GM23248 (cell line): ENCODE data around the gene CHRNA10. TPM values are rescaled to one million over a fixed set of nuclear protein-coding genes. Genes with fewer than 3 reads are reported as not detected.
"Not testable (repeated sequence)": the region's sequence is repeated elsewhere in the genome, so short reads cannot be mapped to it uniquely, and the experiment has no call there.

ENCODE experiments used
- DNase-seq: peaks from one replicate; pipeline ENCODE4 v3.0.0-alpha.2; 2015
- H2AFZ ChIP-seq: fragments of 200-600 bp; sonication (generic); 2 replicates; pipeline ENCODE4 v1.6.1; 2016; ENCODE audit warnings: antibody characterized with exemption
- H3F3A ChIP-seq: fragments of 200-600 bp; sonication (generic); 2 replicates; pipeline ENCODE4 v1.6.1; 2016; ENCODE audit warnings: mild to moderate bottlenecking, antibody characterized with exemption, mixed run types; ENCODE audit not compliant: insufficient read depth
- H3K27ac ChIP-seq: fragments of 200-600 bp; sonication (generic); 2 replicates; pipeline ENCODE4 v1.5.1; 2016; ENCODE audit warnings: mild to moderate bottlenecking
- H3K27me3 ChIP-seq: fragments of 200-600 bp; sonication (generic); replicated peaks from 2 replicates; pipeline ENCODE4 v1.6.1; 2016; ENCODE audit warnings: mild to moderate bottlenecking; ENCODE audit not compliant: insufficient read depth
- H3K36me3 ChIP-seq: fragments of 200-600 bp; sonication (generic); 2 replicates; pipeline ENCODE4 v1.6.1; 2016; ENCODE audit warnings: low read depth, mild to moderate bottlenecking
- H3K4me1 ChIP-seq: fragments of 200-600 bp; sonication (generic); 2 replicates; pipeline ENCODE4 v1.6.1; 2016; ENCODE audit warnings: mild to moderate bottlenecking; ENCODE audit not compliant: insufficient read depth
- H3K4me2 ChIP-seq: fragments of 200-600 bp; sonication (generic); one replicate; pipeline ENCODE4 v1.6.1; 2016; ENCODE audit warnings: mild to moderate bottlenecking; ENCODE audit not compliant: unreplicated experiment
- H3K4me3 ChIP-seq: fragments of 200-600 bp; sonication (generic); 2 replicates; pipeline ENCODE4 v1.5.1; 2016; ENCODE audit warnings: mild to moderate bottlenecking
- H3K79me2 ChIP-seq: fragments of 200-600 bp; sonication (generic); 2 replicates; pipeline ENCODE4 v1.6.1; 2016; ENCODE audit warnings: mild to moderate bottlenecking; ENCODE audit not compliant: insufficient read depth
- H3K9ac ChIP-seq: fragments of 200-600 bp; sonication (generic); 2 replicates; pipeline ENCODE4 v1.6.1; 2016; ENCODE audit warnings: mild to moderate bottlenecking
- H3K9me2 ChIP-seq: fragments of 200-600 bp; sonication (generic); 2 replicates; pipeline ENCODE4 v1.6.1; 2016; ENCODE audit warnings: mixed run types, mild to moderate bottlenecking, moderate library complexity; ENCODE audit not compliant: insufficient read depth
- H3K9me3 ChIP-seq: fragments of 200-600 bp; sonication (generic); one replicate; pipeline ENCODE4 v1.6.1; 2017; ENCODE audit warnings: low read depth
- H4K20me1 ChIP-seq: fragments of 200-600 bp; sonication (generic); 2 replicates; pipeline ENCODE4 v1.6.0; 2016; ENCODE audit not compliant: insufficient read depth
- EZH2 ChIP-seq: fragments of 200-600 bp; sonication (generic); IDR thresholded peaks from 2 replicates; pipeline ENCODE4 v1.6.1; 2018; ENCODE audit warnings: antibody characterized with exemption, mild to moderate bottlenecking; ENCODE audit not compliant: insufficient read depth, poor library complexity, severe bottlenecking
- EZH2phosphoT487 ChIP-seq: fragments of 200-600 bp; sonication (generic); IDR thresholded peaks from 2 replicates; pipeline ENCODE4 v1.6.1; 2018; ENCODE audit warnings: antibody characterized with exemption, moderate library complexity, mild to moderate bottlenecking, low read depth; ENCODE audit not compliant: insufficient read depth
- WGBS, 2 experiments: methylation state at CpG; one replicate each; pipeline ENCODE4 v1.1.6; 2015 to 2017; ENCODE audit warnings: low lambda C conversion rate in 2 of 2, low coverage in 1 of 2; ENCODE audit errors: missing lambda C conversion rate in 2 of 2; 5-methylcytosine and 5-hydroxymethylcytosine counted together
- in situ Hi-C: fragments of 300-500 bp; cut with MboI; formaldehyde crosslinking; loops from 2 replicates; pipeline ENCODE4 v1.15.0; 2020
- polyA plus RNA-seq: library from polyadenylated mRNA; unstranded; fragments of >200 nt; fragmentation: Nextera tagmentation; extraction: Ambion mirVana; gene quantifications from 2 replicates; pipeline ENCODE4 v1.2.1, GENCODE V29; 2016
- total RNA-seq: library from RNA; depleted of rRNA; stranded (reverse); fragments of >200 nt; shearing (Covaris generic); gene quantifications from 2 replicates; pipeline ENCODE4 v1.2.3, GENCODE V29; 2014

The CHRNA10 gene
- total and polyA plus RNA-seq, 2 experiments from 2014 or later: 0.28 to 0.65 TPM

DNA sequence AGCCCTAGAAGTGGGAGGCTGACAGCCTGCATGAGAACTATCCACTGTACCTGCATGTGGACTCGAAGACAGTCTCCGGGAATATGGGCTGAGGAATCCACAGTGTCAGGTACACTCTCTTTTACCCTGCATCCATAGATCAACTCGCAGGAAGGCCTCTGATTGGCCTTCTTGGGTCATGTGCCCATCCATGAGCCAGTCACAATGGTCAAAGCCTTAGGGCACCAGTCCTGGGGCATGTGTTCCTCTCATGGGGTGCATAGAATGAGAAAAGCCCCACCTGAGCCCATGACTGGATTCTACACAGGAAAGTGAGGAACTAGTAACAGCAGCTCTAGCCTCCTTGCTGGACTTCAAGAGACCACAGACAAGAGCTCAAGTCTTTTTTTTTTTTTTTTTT, 15.6 kb downstream of the CHRNA10 start:
- DNase-seq: no peak
- in situ Hi-C loops: no loop called here
- WGBS, 2 experiments: 70 to 77% methylated on average over 3 of the region's 3 CpGs
- no peak overlapping the region for H3K4me3 ChIP-seq
- H3K9me3 ChIP-seq: no peaks in the 10 kb centered on the region
- H3K79me2 ChIP-seq: no peaks in the 10 kb centered on the region
- H3K9me2 ChIP-seq: no peaks in the 10 kb centered on the region
- H3K27ac ChIP-seq: no peak overlapping the region
- H3K4me1 ChIP-seq: no peaks in the 10 kb centered on the region
- H4K20me1 ChIP-seq: no peaks in the 10 kb centered on the region
- H3K9ac ChIP-seq: no peak overlapping the region
- H3K4me2 ChIP-seq: no peak overlapping the region
- no peaks in the 10 kb centered on the region for H3F3A ChIP-seq
- no peak for TF ChIP-seq EZH2
- no peak for TF ChIP-seq EZH2phosphoT487
- H2AFZ ChIP-seq: no peak overlapping the region
- H3K36me3 ChIP-seq: no peaks in the 10 kb centered on the region
- H3K27me3 ChIP-seq: peaks cover 15% of the 10 kb centered on the region; the same call in 1 of the 2 replicates

DNA sequence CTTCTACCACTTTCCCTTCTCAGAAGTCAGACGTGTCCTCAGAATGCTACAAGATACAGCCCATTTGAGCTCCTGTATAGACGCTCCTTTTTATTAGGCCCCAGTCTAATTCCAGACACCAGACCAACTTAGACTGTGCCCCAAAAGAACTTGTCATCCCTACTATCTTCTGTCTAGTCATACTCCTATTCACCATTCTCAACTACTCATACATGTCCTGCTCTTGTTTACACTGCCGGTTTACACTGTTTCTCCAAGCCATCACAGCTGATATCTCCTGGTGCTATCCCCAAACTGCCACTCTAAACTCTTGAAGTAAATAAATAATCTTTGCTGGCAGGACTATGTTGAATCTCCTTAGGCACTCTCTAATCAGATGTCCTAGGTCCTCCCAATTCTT, 18.7 kb downstream of the CHRNA10 start:
- H3K9ac ChIP-seq, H3K79me2 ChIP-seq, H3K4me3 ChIP-seq, H3K4me1 ChIP-seq, H3K36me3 ChIP-seq, H3K9me3 ChIP-seq, in situ Hi-C loops, DNase-seq, H3K9me2 ChIP-seq, H2AFZ ChIP-seq, H3F3A ChIP-seq, H4K20me1 ChIP-seq, H3K4me2 ChIP-seq, H3K27ac ChIP-seq: not testable (repeated sequence)
- peaks cover 21% of the 10 kb centered on the region for H3K27me3 ChIP-seq
- WGBS, 2 experiments: 82% methylated on average over 3 of the region's 3 CpGs

DNA sequence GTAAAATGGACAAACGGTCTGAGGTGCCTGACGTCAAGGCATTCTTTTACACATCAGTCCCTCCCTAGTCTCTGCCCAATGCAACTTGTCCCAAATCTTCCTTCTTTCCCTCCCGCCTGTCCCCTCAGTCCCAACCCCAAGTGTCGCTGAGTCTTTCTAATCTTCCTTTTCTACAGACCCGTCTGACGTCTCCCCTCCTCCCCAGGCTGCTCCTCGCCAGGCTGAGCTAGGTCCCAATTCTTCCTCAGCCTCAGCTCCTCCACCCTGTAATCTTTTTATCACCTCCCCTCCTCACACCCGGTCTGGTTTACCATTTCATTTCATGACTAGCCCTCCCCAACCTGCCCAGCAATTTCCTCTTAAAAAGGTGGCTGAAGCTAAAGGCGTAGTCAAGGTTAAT, 21.8 kb downstream of the CHRNA10 start:
- H3K36me3 ChIP-seq, H3F3A ChIP-seq, H4K20me1 ChIP-seq, H3K4me3 ChIP-seq, H2AFZ ChIP-seq, H3K9me2 ChIP-seq, H3K27ac ChIP-seq, H3K9ac ChIP-seq, H3K4me1 ChIP-seq, DNase-seq, H3K9me3 ChIP-seq, H3K79me2 ChIP-seq, H3K4me2 ChIP-seq, in situ Hi-C loops: not testable (repeated sequence)
- 34 to 40% methylated on average over 9 of the region's 9 CpGs for WGBS, 2 experiments
- H3K27me3 ChIP-seq: peaks cover 15% of the 10 kb centered on the region

DNA sequence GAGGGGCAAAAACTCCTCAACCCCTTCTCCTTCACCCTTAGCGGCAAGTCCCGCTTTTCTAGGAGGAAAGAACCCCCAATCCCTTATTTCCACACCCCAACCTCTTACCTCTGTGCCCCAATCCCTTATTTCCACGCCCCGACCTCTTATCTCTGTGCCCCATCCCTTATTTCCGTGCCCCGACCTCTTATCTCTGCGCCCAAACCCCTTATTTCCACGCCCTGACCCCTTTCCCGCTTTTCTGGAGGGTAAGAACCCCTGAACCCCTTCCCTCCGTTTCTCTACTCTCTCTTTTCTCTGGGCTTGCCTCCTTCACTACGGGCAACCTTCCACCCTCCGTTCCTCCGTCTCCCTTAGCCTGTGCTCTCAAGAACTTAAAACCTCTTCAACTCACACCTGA, 22.3 kb downstream of the CHRNA10 start:
- in situ Hi-C loops, H4K20me1 ChIP-seq: not testable (repeated sequence)
- 51 to 59% methylated on average over 10 to 13 of the region's 13 CpGs for WGBS, 2 experiments

DNA sequence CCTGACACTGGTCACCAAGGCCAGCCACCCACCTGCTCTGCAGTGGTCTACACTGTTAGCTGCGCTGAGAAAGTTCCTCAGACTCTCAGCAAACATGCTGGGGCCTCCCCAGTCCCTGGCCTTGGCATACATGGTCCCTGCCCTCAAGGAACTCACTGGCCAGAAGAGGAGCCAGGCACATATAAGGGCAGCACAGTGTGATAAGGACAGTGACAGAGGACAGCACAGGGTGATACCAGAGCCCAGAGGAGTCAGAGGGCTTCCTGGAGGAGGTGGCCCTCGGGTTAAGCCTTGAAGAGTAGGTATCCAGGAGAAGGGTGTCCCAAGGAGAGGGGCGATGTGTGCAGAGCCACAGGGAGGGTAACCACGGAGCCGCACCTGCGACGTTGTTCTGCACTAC, 25.6 kb downstream of the CHRNA10 start:
- DNase-seq: no peak
- in situ Hi-C loops: no loop called here
- no peaks in the 10 kb centered on the region for H4K20me1 ChIP-seq

More for the DNA sequence above, 22.3 kb downstream of the CHRNA10 start:
- H3K79me2 ChIP-seq, H3K4me1 ChIP-seq, H3F3A ChIP-seq, H3K4me2 ChIP-seq, H2AFZ ChIP-seq, H3K9ac ChIP-seq, H3K9me3 ChIP-seq, H3K9me2 ChIP-seq, H3K36me3 ChIP-seq, H3K4me3 ChIP-seq, DNase-seq, H3K27ac ChIP-seq: not testable (repeated sequence)
- peaks cover 15% of the 10 kb centered on the region for H3K27me3 ChIP-seq

More for the DNA sequence above, 25.6 kb downstream of the CHRNA10 start:
- Histone ChIP-seq H3K4me1 (no peaks in the 10 kb centered on the region), H3K9me3 (no peaks in the 10 kb centered on the region), H3K4me2 (no peak overlapping the region), H2AFZ (no peak overlapping the region), H3K9ac (no peak overlapping the region), H3K79me2 (no peaks in the 10 kb centered on the region), H3K36me3 (no peaks in the 10 kb centered on the region), H3F3A (no peaks in the 10 kb centered on the region), H3K27me3 (peaks cover 23% of the 10 kb centered on the region), H3K27ac (no peak overlapping the region), H3K4me3 (no peak overlapping the region), H3K9me2 (no peaks in the 10 kb centered on the region)
- TF ChIP-seq EZH2 (no peak), EZH2phosphoT487 (no peak)
- WGBS, 2 experiments: 74 to 76% methylated on average over 5 to 7 of the region's 7 CpGs
